Coronary artery (tissue), 2 donors: ENCODE results near the gene C6orf141.

ENCODE experiments used
- DNase-seq: peaks from one replicate; pipeline ENCODE4 v3.0.0-alpha.2; 2017; ENCODE audit warnings: low spot score
- H3K27ac ChIP-seq, 2 donors: fragments of 200-600 bp; sonication (generic); one replicate each; pipeline ENCODE4 v1.5.1; 2016 to 2019
- H3K4me3 ChIP-seq: fragments of 200-600 bp; sonication (generic); 2 replicates; pipeline ENCODE4 v1.5.1; 2016; ENCODE audit warnings: mild to moderate bottlenecking, moderate library complexity
- TF ChIP-seq, protein P1 (sequence below): fragments of 200-600 bp; sonication (generic); IDR thresholded peaks from one replicate; pipeline ENCODE4 v1.5.1; 2019; ENCODE audit warnings: antibody characterized with exemption

C6orf141 gene

DNA sequence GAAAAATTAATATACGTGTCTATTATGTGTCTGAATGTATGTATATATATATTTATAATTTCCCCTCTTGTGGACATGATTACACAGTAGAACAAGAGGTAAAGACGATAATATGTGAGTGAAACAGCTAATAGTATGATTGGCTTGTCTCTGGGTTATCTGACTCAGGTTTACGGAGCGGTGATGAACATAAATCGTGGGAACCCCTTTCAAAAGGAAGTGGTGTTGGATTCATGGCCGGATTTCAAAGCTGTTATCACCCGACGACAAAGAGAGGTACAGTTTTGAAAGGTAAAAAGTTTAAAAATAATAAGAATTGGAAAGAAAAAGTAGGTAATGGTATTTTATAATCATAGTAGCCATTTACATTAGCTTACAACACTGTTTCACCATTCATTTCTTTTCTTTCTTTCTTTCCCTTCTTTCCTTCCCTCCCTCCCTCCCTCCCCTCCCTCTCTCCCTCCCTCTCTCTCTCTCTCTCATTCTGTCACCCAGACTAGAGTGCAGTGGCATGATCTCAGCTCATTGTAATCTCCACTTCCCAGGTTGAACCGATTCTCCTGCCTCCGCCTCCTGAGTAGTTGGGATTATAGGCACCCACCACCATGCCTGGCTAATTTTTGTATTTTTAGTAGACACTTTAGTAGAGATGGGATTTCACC is 34.9 kb upstream of the C6orf141 start:
- Histone ChIP-seq H3K27ac (no peak overlapping the region), H3K4me3 (no peak overlapping the region)
- TF ChIP-seq, protein P1, sequence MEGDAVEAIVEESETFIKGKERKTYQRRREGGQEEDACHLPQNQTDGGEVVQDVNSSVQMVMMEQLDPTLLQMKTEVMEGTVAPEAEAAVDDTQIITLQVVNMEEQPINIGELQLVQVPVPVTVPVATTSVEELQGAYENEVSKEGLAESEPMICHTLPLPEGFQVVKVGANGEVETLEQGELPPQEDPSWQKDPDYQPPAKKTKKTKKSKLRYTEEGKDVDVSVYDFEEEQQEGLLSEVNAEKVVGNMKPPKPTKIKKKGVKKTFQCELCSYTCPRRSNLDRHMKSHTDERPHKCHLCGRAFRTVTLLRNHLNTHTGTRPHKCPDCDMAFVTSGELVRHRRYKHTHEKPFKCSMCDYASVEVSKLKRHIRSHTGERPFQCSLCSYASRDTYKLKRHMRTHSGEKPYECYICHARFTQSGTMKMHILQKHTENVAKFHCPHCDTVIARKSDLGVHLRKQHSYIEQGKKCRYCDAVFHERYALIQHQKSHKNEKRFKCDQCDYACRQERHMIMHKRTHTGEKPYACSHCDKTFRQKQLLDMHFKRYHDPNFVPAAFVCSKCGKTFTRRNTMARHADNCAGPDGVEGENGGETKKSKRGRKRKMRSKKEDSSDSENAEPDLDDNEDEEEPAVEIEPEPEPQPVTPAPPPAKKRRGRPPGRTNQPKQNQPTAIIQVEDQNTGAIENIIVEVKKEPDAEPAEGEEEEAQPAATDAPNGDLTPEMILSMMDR = no peak
- no peak for DNase-seq

- DNase-seq = no peak
- no peak overlapping the region for H3K27ac ChIP-seq
- TF ChIP-seq, protein P1 = no peak
- no peak overlapping the region for H3K4me3 ChIP-seq
Observed at GRCh38 chr6:49516147-49516505, 34.3 kb upstream of the C6orf141 start.

- H3K27ac ChIP-seq = no peak overlapping the region
- TF ChIP-seq, protein P1 = no peak
- no peak overlapping the region for H3K4me3 ChIP-seq
- no peak for DNase-seq
Observed at GRCh38 chr6:49517919-49518318, 32.5 kb upstream of the C6orf141 start.

GRCh38 chr6:49519660-49520059 is 30.8 kb upstream of the C6orf141 start:
- TF ChIP-seq, protein P1 = no peak
- no peak for DNase-seq
- Histone ChIP-seq H3K4me3 (no peak overlapping the region), H3K27ac (no peak overlapping the region)

DNA sequence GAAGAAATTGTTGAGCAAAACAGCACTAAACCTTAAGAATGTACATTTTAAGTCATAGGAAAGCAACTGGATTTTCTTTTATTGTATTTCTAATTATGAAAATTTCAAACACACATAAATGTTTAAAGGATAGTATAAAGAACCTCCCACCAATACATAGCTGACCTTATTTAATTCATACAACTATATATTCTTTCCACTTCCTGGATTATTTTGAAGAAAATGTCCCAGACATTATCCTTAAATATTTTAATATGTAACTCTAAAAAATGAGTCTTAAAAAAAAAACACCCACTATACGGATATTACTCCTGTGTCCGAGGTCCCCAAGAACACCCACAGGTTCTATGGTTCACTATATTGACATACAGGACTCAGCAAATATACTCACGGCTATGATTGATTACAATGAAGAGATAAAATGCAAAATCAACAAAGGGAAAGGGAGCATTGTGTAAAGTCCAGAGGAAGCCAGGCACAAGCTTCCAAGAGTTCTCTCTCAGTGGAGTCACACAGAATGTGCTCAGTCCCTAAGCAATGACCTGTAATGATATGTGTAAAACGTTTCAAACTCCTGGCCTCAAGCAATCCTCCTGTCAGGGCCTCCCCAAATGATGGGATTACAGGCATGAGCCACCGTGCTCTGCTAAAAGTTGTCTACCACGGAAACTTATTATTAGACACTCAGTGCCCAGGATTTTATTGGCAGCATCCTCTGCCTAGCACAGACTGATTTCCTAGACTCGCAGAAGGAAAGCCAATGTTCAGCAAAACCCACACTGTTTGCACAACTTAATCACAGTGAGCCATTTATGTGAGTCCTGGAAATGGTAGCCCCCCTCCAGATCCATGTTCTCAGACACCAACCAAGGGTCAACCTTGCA is 27.5 kb upstream of the C6orf141 start:
- H3K27ac ChIP-seq = no peak overlapping the region

GRCh38 chr6:49523901-49524300 is 26.6 kb upstream of the C6orf141 start:
- H3K4me3 ChIP-seq = no peak overlapping the region
- TF ChIP-seq, protein P1 = no peak
- no peak overlapping the region for H3K27ac ChIP-seq
- no peak for DNase-seq

More for the DNA sequence above, 27.5 kb upstream of the C6orf141 start:
- H3K4me3 ChIP-seq = no peak overlapping the region
- DNase-seq = no peak
- TF ChIP-seq, protein P1 = no peak
